ENCODE measurements around the gene TMEM163.

Gene TMEM163

DNA sequence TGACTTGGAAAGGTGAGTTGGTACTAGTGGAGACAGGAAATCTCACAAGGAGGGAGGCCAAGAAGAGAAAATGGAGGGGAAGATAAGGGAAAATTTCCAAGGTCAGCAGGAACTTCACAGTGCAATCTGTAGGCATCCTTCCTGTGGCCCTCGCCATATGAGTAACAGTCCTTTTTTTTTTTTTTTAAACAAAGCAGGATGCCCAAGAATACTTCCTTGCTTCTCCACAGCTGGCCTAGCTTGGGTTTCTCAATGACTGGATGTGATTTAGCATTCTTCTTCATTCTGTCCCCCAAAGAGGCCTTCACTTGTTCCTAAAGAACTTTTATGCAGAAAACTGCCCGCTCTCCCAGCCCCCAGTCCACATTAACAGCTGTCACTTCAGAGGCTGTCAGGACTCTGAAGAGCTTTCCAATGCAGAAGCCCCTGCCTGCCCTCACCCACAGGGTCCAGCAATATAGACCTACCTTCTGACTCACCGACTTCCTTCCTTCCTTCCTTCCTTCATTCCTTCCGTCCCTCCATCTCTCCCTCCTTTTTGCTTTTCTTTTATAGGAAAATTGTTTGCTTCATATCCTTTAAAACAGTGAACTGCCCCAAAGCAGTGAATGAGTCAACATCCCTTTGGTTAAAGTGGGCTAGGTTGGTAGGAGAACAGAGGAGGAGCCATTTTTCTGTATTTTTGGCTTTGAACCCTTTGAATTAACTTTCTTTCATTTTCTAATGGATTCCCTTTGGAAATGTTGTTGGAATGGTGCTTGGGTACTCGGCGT lies 292.9 kb downstream of the TMEM163 start:
- TF ChIP-seq POLR2A (IDR thresholded peaks at IDR 0.05; ENCODE audit: low read depth, low read length) = no peak
- DNase-seq (ENCODE audit: insufficient read length, low spot score) (no peak), FAIRE-seq (no peak)

GRCh38 chr2:134421556-134422328 lies 297.1 kb downstream of the TMEM163 start:
- DNase-seq (ENCODE audit: insufficient read length, low spot score) (no peak), FAIRE-seq (no peak)
- TF ChIP-seq POLR2A (IDR thresholded peaks at IDR 0.05; ENCODE audit: low read depth, low read length) = no peak

GRCh38 chr2:134420920-134421319 lies 297.9 kb downstream of the TMEM163 start:
- DNase-seq (ENCODE audit: insufficient read length, low spot score) (no peak), FAIRE-seq (no peak)
- TF ChIP-seq POLR2A (IDR thresholded peaks at IDR 0.05; ENCODE audit: low read depth, low read length) = no peak

GRCh38 chr2:134420259-134420658 lies 298.5 kb downstream of the TMEM163 start:
- no peak for FAIRE-seq

DNA sequence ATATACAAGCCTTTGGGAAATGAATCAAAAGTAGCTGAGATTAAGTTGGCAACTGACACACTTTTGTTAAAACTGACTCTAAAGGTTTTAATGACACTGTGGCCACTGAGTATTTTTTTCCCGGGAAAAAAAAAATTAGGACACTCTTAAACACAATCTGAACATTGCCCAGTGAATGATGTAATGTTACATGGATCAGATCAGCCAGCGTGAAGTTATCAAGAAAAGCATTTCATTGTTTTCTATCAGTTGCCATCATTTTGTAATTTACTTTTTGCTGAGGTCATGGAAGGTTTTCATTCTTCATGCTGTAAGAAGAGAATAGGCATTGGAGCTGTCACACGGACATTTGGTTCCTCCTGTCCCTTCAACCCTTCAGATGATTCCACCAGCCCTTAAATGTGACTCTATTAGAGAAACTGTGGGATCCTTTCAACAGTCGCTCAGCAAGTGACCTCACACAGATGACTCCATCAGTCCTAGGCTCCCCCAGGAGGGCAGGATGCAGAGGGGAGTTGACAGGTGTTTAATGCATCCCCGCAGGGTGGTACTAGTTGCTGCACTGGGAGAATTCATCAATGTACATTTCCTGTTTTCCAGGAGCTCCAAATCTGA lies 300.7 kb downstream of the TMEM163 start:
- DNase-seq (ENCODE audit: insufficient read length, low spot score) (no peak), FAIRE-seq (no peak)
- no peak for TF ChIP-seq POLR2A (IDR thresholded peaks at IDR 0.05; ENCODE audit: low read depth, low read length)

More at GRCh38 chr2:134420259-134420658, 298.5 kb downstream of the TMEM163 start:
- TF ChIP-seq POLR2A (IDR thresholded peaks at IDR 0.05; ENCODE audit: low read depth, low read length) = no peak
- DNase-seq (ENCODE audit: insufficient read length, low spot score) = no peak

- no peak for DNase-seq (ENCODE audit: insufficient read length, low spot score)
- no peak for FAIRE-seq
- TF ChIP-seq POLR2A (IDR thresholded peaks at IDR 0.05; ENCODE audit: low read depth, low read length) = no peak
These were observed 302.2 kb downstream of the TMEM163 start for GRCh38 chr2:134416637-134417036.

GRCh38 chr2:134416018-134416417 lies 302.8 kb downstream of the TMEM163 start:
- FAIRE-seq (no peak), DNase-seq (ENCODE audit: insufficient read length, low spot score) (no peak)
- TF ChIP-seq POLR2A (IDR thresholded peaks at IDR 0.05; ENCODE audit: low read depth, low read length) = no peak

DNA sequence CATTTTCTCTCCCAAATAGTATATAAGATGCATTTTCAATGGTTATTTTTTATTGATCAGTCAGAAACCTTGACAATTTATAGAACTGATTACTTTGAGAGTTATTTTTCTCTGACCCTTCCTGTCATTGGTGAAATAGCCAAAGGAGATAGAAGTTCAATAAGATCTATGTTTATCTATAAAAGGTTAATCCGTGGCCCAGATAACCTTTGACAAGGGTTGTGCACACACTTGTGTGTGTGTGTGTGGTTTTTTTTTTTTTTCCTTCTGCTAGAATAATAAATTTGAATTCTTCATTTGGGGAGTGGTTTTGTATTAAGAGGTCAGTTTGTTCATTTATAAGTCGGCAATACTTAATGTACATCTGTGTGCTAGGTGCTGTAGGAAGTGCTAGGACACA lies 304.9 kb downstream of the TMEM163 start:
- TF ChIP-seq POLR2A (IDR thresholded peaks at IDR 0.05; ENCODE audit: low read depth, low read length) = no peak
- FAIRE-seq (no peak), DNase-seq (ENCODE audit: insufficient read length, low spot score) (no peak)

DNA sequence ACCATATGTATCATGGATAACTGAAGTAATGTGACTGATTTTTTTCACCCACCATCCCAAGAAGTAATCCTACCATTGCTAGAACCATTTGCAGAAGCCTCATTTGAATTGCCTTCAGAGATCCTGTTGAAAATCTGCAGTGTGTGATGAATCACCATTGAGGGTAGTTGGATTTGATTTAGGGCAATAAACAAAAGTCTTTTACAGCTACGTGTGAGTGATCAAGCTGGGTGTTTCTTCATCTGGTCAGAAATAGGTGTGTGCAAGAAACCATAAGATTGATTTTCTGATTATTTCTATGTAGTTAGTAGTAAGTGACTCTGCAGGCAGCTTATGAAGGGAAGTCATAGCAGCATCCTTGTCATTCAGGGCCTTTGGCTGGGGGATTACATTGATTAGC lies 305.4 kb downstream of the TMEM163 start:
- no peak for TF ChIP-seq POLR2A (IDR thresholded peaks at IDR 0.05; ENCODE audit: low read depth, low read length)
- no peak for FAIRE-seq

GRCh38 chr2:134412639-134412999 lies 306.2 kb downstream of the TMEM163 start:
- FAIRE-seq (no peak), DNase-seq (ENCODE audit: insufficient read length, low spot score) (no peak)
- TF ChIP-seq POLR2A (IDR thresholded peaks at IDR 0.05; ENCODE audit: low read depth, low read length) = no peak

More for the DNA sequence above, 305.4 kb downstream of the TMEM163 start:
- no peak for DNase-seq (ENCODE audit: insufficient read length, low spot score)

- FAIRE-seq (peak; percentile 80), DNase-seq (ENCODE audit: insufficient read length, low spot score) (no peak)
These were observed 306.8 kb downstream of the TMEM163 start for GRCh38 chr2:134411828-134412638.

DNA sequence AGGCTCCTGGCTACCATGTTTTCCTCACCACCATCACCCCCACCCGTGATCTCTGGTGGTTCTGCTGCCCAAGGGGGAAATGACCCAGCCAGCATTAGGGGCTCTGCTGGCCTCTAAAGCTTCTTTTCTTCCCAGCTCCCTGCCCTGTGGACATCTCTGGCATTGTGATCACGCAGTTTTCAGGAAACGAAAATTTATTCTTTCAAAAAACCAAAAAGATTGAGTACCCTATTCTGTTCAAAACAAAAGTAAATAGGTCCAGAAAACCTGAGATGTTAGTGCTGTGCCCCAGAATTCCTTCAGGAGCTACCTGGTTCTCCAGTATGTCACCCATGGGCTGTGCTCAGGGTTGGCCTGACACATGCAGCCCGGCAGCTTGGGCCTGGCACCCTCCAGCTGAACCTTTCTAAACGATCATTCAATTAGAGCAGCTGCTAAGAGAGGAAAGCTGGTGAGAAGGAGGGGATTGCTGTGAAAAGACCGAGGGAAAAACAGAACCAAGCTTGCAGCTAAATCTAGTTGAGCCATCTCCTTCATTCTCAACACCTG lies 307.4 kb downstream of the TMEM163 start:
- no peak for FAIRE-seq
- no peak for TF ChIP-seq POLR2A (IDR thresholded peaks at IDR 0.05; ENCODE audit: low read depth, low read length)
- no peak for DNase-seq (ENCODE audit: insufficient read length, low spot score)

More at GRCh38 chr2:134411828-134412638, 306.8 kb downstream of the TMEM163 start:
- no peak for TF ChIP-seq POLR2A (IDR thresholded peaks at IDR 0.05; ENCODE audit: low read depth, low read length)

GRCh38 chr2:134410831-134411231 lies 308.0 kb downstream of the TMEM163 start:
- no peak for TF ChIP-seq POLR2A (IDR thresholded peaks at IDR 0.05; ENCODE audit: low read depth, low read length)
- DNase-seq (ENCODE audit: insufficient read length, low spot score) = no peak
- FAIRE-seq = no peak
